Adrenal gland (tissue), 5 donors: ENCODE measurements around the gene PANK3.

Experiments
- POLR2A ChIP-seq, 2 donors: fragments of 450-650 bp; IDR thresholded peaks; one replicate each; pipeline ENCODE4 v1.6.1; 2017; ENCODE audit warnings: antibody characterized with exemption in 2 of 2, mild to moderate bottlenecking in 2 of 2, moderate library complexity in 1 of 2
- TF ChIP-seq, protein P1 (sequence below), 6 experiments: fragments of 450-650 bp in 4 of 6; fragments of 200-600 bp in 2 of 6; sonication (generic) in 1 of 6; IDR thresholded peaks; 1 replicate in 5 of 6; 2 replicates in 1 of 6; pipeline versions ENCODE4 v1.5.1 to v1.8.0; 2016 to 2021; ENCODE audit warnings: antibody characterized with exemption in 6 of 6, mild to moderate bottlenecking in 2 of 6, moderate library complexity in 1 of 6
- donor health status: DM: no; HTN: no; CAD: no.

DNA sequence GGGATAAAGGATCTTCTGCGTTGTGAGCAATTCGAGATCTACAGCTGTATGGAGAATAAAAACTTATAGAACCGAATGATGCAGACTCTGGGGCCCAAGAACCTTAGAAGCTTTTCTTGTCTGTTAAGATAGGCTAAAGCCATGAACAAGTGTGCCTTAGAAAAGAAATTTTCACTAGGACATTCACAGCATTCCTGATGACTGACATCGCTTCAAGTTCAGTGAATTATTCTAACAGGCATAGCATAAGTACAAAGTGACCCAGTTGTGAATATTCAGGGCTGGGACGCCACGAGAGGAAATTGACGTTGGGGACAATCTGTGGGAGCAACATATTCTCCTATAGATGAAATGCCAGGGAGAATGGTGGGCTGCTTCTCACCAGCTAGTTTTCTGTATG is 32.0 kb upstream of the PANK3 start:
- TF ChIP-seq, protein P1, sequence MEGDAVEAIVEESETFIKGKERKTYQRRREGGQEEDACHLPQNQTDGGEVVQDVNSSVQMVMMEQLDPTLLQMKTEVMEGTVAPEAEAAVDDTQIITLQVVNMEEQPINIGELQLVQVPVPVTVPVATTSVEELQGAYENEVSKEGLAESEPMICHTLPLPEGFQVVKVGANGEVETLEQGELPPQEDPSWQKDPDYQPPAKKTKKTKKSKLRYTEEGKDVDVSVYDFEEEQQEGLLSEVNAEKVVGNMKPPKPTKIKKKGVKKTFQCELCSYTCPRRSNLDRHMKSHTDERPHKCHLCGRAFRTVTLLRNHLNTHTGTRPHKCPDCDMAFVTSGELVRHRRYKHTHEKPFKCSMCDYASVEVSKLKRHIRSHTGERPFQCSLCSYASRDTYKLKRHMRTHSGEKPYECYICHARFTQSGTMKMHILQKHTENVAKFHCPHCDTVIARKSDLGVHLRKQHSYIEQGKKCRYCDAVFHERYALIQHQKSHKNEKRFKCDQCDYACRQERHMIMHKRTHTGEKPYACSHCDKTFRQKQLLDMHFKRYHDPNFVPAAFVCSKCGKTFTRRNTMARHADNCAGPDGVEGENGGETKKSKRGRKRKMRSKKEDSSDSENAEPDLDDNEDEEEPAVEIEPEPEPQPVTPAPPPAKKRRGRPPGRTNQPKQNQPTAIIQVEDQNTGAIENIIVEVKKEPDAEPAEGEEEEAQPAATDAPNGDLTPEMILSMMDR (IDR thresholded peaks at IDR 0.05): no peak
- TF ChIP-seq POLR2A (IDR thresholded peaks at IDR 0.05): no peak
